SH-SY5Y (cell line): ENCODE measurements around the gene DEGS2.

Experiments used
- GATA2 ChIP-seq: IDR thresholded peaks from 2 replicates; pipeline ENCODE4 v1.6.1; 2011; ENCODE audit warnings: mild to moderate bottlenecking, low read depth, low read length
- GATA3 ChIP-seq: IDR thresholded peaks from 2 replicates; pipeline ENCODE4 v1.6.1; 2011; ENCODE audit warnings: low read depth, mild to moderate bottlenecking, low read length, moderate library complexity

DNA sequence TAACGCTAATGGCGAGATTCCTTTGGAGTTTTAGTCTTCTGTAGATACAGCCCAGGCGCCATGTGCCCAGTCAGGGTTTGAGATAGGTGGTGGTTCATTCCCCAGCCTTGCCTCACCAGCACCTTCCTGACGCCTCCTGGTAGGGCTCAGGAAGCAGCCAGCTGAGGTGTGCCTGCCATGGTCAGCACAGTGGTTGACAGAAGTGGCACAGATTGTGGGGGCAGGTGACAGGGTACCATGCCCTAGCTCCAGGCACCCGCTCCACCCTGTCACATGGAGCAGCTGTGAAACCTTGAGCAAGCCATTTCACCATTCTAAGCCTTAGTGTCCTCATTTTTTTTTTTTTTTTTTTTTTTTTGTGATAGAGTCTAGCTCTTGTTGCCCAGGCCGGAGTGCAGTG lies 48.6 kb downstream of the DEGS2 start:
- no peak for TF ChIP-seq GATA2
- TF ChIP-seq GATA3: no peak
